ENCODE data around the gene UGT1A9. TPM values are rescaled to one million over a fixed set of nuclear protein-coding genes. Genes with fewer than 3 reads are reported as not detected.
A peak's percentile ranks its signal among the peaks of the same experiment; 100 is the strongest.

The UGT1A9 gene
- total RNA-seq, 1 experiment from 2014 or later, result not detected

GRCh38 chr2:233807215-233807865 lies 135.6 kb downstream of the UGT1A9 start:
- WGBS (ENCODE audit: extremely low coverage, insufficient read length, low lambda C conversion rate), result no CpG with 5 or more reads among the region's 12 CpGs
- Histone ChIP-seq H3K4me1 (ENCODE audit: insufficient read depth, low read length) (no peaks in the 10 kb centered on the region), H2BK120ac (ENCODE audit: low read depth, low read length, poor library complexity, severe bottlenecking) (no peak overlapping the region), H3K23me2 (ENCODE audit: insufficient read length, low read depth, low read length, poor library complexity, severe bottlenecking) (no peaks in the 10 kb centered on the region), H2BK20ac (ENCODE audit: low read depth, low read length, poor library complexity, severe bottlenecking) (no peak overlapping the region), H2AK5ac (ENCODE audit: insufficient read length, low read length) (no peak overlapping the region), H3K14ac (ENCODE audit: insufficient read depth, low read length) (no peak overlapping the region), H3K4me2 (ENCODE audit: insufficient read depth, insufficient read length, low read length) (no peak overlapping the region), H3K56ac (ENCODE audit: insufficient read length, low read depth, low read length) (no peak overlapping the region), H3K79me1 (ENCODE audit: insufficient read depth, low read depth, low read length, poor library complexity, severe bottlenecking) (no peaks in the 10 kb centered on the region), H2BK5ac (ENCODE audit: insufficient read length, low read length) (no peak overlapping the region), H4K20me1 (ENCODE audit: control insufficient read depth, insufficient read depth, insufficient read length) (no peaks in the 10 kb centered on the region), H3K4ac (ENCODE audit: low read depth, low read length) (no peak overlapping the region), H4K91ac (ENCODE audit: insufficient read length, low read depth, low read length) (no peak overlapping the region), H4K8ac (replicated peaks; ENCODE audit: insufficient read length, low read depth, low read length) (no peak overlapping the region), H3K23ac (ENCODE audit: insufficient read length, low read depth, low read length) (no peak overlapping the region), H3T11ph (ENCODE audit: low read length) (no peak overlapping the region), H2BK12ac (ENCODE audit: insufficient read length, low read depth, low read length) (no peak overlapping the region), H3K79me2 (ENCODE audit: insufficient read depth, low read length) (no peaks in the 10 kb centered on the region), H2BK15ac (ENCODE audit: low read depth, low read length) (no peak overlapping the region), H4K5ac (ENCODE audit: insufficient read length, low read depth, low read length) (no peak overlapping the region), H2AFZ (ENCODE audit: low read length) (no peak overlapping the region), H3K9ac (ENCODE audit: extremely low read depth, insufficient read length, low read length) (no peak overlapping the region), H3K27ac (ENCODE audit: insufficient read length, low read depth, low read length) (no peak overlapping the region), H3K18ac (ENCODE audit: insufficient read length, low read depth, low read length) (no peak overlapping the region), H3K9me3 (ENCODE audit: control insufficient read depth, low read depth, low read length) (no peaks in the 10 kb centered on the region), H3K27me3 (ENCODE audit: insufficient read depth, low read length) (no peaks in the 10 kb centered on the region)
- no peaks in the 10 kb centered on the region for H3K36me3 Mint-ChIP-seq (ENCODE audit: insufficient read depth in 1 of 3, low read depth in 3 of 3)
- no peak overlapping the region for H3K4me3 Mint-ChIP-seq
- peaks cover 23% of the 10 kb centered on the region for H3K27me3 Mint-ChIP-seq (ENCODE audit: low read depth)
- no peaks in the 10 kb centered on the region for H3K4me1 Mint-ChIP-seq
- peak; percentile 31; the same call in 2 of the 3 replicates for TF ChIP-seq CTCF (conservative IDR thresholded peaks at IDR 0.05)
- peak; percentile 27 for DNase-seq
- H3K27ac Mint-ChIP-seq, result no peak overlapping the region
- H3K9me3 Mint-ChIP-seq, result peaks cover 5% of the 10 kb centered on the region in 2 experiments; a peak in 3 of 5 replicates

Data from H9 (cell line).